ENCODE data around the gene POLR2E.

Gene POLR2E

DNA sequence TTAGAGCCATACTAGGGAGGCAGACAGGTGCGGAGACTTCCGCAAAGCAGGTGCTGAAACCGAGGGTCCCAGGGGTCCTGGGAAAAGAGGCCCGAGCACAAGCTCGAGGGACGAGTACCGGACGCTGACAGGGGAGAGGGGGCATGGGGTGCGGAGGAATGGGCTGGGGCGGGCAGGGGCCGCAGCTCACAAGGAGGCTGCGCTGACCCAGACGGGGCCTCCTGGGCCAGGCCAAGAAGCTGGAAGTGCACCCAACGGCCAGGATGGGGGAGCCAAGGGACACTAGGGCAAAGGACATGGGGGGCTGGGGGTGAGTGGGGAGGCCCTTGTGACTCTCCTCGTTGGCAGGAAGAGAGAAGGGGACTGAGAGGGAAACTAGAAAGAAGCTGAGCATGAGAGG, 1.8 kb downstream of the POLR2E start:
- no peak for DNase-seq

DNA sequence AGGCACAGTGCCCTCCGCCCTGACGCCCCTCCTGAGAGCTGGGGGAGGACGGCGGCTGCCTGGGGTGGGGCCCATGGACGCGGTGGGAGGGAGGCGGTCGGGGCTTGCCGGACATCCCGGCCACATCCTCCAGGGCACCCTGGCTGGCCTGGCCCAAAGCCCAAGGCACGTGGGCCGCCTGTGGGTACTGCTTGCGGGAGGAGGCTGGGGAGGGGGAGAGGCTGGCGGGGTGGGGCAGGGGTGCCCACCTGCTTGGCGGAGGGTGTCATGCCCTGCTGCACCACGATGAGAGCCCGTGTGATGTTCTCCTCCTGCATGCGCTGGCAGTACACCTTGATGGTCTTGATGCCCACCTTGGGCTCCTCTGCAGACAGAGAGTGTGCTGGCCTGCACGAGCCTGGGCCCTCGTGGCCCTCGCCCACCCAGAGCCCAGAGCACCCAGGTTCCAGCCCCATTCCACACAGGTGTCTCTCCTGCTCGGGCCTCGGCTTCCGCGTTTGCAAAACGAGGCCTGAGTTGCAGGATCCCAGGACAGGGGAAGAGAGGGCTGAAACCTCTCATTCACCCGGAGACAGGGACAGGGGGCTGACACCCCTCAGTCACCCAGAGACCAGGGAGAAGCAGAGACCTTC, 3.5 kb downstream of the POLR2E start:
- no peak for DNase-seq

DNA sequence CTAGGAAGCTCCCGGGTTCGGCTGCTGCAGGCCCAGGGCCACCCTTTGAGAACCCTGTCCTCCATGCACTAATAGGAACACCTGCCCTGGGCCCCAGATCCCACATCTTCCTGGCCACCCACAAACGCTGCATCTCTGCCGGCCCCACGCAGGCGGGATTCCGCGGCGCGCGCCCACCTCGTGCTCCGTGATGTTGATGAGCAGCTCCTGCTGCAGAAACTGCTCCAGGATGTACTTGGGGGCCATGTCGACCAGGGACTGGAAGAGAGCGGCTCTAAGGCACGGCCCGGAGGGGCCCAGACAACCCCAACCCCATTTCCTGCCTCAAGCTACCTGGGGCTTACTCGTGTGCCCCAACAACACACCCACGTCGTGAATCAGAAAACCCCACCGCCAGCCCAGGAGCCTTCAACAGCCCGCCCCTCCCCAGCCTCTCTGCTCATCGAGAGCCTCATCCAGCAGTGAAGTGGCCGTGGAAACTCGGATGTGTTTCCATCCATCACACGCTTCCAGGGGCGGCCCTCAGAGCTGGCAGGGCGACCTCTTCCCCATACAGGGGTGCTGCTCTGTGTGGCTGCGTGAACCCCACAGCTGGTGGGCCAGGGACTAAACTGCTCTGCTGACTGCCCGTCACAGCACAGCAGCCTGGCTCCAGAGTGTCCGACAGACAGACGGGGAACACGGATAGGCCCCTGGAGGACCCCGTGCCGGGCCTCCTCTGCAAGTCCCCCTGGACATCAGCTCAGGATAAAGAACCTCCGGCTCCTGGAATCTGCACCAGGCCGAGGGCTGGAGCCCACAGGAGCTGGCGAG, 4.2 kb downstream of the POLR2E start:
- DNase-seq = peak; percentile 16

GRCh38 chr19:1089891-1090290, 5.3 kb downstream of the POLR2E start:
- peak; percentile 6 for DNase-seq

- no peak for DNase-seq
These were observed 5.9 kb downstream of the POLR2E start for GRCh38 chr19:1089126-1089771.

DNA sequence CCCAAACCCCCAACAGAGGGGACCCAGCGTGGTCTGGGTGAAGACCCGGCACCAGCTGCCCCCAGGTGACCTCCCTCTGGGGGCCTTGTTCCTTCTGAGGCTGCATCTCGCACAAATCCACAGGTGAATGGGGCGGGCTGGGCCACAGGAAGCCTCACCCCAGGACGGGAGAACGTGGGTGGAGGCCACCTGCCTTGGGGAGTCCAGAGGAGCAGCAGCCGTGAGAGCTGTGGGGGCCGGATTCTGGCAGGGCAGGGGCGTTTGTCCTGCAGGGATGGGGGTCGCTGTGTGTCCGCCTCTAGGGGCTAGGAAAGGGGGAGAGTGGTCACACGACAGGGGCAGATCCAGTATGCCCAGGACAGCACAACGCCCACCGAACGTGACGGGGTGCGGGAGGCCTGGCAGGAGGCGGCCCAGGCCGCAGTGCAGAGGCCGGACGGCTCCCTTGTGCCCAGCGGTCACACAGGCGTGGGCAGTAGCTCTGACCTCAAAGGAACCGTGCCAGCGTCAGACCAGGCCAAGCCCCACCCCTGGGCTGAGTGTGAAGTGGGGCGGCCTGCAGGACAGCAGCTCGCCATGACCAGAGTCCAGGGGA, 6.7 kb downstream of the POLR2E start:
- DNase-seq = no peak

DNA sequence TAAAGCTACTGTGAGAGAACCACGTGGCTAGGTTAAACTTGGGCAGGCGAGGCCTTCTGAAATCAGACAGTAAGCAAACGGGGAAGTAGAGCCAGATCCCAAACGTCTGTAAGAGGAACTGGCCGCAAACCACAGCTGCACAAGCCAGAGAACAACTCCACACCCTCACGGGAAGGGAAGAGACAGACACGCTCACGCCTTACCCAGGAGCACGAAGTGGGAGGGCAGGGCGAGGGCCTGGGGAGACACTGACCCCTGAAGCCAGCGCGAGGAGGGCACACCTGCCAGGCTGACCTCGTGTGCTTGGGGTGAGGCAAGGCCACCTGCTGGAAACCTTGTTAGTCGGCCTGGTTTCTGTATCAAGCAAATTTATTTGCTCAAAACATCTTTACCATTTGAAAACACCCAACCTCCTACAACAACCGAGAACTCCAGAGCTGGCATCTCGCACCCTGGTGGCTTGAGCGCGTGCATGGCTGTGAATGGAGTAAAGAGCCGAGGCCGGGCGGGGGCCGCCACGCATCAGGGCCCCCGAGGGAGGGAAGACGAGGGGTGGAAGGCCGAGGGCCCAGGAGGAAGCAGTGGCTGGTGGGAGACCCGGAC, 7.3 kb downstream of the POLR2E start:
- peak; percentile 28 for DNase-seq

- DNase-seq = no peak
These were observed 8.6 kb downstream of the POLR2E start for GRCh38 chr19:1086613-1087012.

DNA sequence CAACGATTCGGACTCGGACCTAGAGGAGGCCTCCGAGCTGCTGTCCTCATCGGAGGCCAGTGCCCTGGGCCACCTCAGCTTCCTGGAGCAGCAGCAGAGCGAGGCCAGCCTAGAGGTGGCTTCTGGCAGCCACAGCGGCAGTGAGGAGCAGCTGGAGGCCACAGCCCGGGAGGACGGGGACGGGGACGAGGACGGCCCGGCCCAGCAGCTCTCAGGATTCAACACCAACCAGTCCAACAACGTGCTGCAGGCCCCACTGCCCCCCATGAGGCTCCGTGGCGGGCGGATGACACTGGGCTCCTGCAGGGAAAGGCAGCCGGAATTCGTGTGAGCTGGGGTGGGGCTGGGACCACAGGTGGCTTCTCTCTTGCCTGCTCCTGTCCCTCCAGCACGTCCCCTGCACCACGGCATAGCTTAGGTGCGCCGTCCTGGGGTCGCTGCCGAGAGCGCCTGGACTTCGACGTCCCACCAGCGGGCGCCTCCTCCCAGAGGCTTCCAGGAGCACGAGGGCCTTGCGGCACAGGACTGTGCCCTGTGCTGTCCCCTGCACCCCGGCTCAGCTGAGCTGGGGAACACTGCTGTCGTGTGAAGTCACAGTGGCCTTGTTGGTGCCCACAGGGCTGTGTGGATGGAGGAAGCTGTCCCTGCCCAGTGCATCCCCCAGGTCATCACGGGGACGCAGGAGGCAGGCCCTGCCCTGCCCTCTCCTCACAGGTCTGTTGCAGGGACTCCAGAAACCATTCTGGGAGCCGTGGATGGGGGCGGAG, 9.3 kb downstream of the POLR2E start:
- DNase-seq = no peak

DNA sequence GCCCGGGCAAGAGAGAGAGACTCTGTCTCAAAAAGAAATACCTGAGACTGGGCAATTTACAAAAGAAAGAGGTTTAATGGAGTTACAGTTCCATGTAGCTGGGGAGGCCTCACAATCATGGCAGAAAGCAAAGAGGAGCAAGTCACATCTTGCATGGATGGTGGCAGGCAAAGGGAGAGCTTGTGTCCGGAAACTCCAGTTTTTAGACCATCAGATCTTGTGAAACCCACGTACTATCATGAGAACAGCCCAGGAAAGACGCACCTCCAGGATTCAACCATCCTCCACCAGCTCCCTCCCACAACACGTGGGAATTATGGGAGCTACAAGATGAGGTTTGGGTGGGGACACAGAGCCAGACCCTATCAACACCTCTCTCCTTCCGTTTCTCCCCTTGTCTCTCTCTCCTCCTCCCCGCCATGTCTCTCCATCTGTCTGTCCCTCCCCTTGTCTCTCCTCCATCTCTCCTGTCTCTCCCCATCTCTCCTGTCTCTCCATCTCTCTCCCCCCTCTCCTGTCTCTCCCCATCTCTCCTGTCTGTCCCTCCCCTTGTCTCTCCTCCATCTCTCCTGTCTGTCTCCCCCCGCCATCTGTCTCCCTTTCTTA, 10.0 kb downstream of the POLR2E start:
- no peak for DNase-seq

DNA sequence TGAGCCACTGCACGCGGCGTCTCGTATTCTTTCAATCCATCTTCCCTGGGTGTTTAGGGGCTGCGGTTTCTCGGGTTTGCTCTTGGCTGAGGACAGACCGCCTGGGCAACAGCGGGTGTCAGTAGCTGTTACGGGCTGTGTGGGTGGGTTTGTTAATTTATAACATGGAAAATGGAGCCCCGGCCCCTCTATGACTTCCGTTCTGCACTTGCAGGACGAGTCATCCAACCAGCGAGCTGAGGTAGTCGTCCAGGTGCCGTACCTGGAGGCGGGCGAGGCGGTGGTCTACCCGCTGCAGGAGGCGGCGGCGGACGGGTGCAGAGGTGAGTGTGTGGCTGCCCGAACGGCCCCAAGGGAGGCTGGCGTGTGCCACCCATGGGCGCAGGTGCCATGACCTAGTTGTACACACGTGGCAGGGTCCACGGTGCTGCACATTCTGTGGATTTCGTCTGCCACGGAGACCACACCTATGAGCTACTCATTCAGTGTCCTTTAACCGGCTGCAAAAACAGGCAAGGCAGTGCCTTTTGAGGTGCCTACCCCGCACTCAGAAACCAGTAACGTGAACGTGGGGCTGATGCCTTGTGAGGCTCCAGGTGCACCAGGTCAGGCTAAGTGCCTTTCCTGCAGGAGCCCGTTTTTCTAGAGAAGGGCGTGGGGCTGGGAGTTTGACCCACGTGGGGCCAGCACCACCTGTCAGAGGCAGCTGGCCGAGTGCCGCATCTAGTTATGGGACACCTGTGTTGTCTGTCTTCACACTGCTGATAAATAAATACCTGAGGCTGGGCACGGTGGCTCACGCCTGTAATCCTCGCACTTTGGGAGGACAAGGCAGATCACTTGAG, 10.9 kb downstream of the POLR2E start:
- DNase-seq = peak; percentile 43

DNA sequence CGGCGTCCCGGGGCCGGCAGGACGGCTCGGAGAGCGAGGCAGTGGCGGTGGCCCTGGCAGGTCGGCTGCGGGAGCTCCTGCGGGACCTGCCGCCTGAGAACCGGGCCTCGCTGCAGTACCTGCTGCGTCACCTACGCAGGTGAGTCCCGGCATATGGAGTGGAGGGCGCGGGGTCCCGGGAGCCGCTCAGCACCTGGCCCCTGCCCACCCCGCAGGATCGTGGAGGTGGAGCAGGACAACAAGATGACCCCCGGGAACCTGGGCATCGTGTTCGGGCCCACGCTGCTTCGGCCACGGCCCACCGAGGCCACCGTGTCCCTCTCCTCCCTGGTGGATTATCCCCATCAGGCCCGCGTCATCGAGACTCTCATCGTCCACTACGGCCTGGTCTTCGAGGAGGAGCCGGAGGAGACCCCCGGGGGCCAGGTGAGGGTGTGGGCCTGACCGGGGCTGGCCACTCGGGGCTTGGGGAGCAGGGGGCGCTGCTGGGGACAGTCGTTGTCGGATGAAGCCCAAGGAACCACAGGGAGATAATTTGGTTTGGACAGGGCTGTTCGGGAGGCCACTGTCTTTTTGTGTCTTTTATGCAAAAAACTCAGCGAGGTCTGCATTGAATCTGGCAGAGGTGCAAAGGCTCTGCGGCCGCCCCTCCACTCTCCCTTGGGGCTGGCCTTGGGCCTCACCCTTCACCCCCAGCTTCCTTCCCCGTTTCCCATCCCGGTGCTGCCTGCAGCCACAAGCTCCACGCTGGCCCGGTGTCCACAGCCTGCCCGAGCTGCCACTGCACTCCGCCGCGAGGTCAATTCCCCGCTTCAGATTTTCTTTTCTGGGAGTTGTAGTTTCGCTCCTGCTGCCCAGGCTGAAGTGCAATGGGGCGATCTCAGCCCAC, 12.0 kb downstream of the POLR2E start:
- DNase-seq = no peak

DNA sequence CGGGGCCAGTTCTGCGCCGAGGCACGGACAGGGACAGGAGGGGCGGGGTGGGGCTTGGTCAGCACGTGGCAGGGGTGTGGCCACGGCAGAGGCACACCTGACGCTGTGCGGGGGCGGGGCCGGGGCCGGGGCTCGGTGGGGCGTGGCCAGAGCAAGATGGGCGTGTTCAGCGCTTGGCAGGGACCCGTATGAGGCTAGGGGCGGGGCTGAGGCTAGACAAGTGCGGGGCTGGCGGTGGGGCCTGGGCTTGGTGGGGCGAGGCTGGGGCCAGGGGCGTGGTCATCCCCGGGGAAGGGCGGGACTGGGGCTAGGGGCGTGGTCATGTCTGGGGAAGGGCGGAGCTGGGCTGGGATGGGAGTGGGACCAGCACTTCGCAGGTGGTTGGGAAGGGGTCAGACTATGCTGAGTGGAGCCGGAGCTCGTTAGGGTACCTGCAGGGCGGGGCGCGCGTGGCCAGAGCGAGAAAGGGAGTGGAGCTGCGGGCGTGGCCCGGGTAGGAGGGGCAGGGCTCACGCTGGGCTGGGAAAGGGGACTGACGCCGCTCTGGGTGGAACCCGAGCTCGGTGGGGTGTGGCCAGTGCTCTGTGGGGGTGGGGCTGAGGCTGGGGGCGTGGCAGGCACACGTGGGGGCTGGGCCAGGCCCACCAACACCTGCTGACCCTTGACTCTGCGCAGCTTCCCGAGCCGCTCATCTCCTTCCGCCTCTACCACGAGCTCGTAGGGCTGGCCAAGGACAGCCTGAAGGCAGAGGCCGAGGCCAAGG, 12.8 kb downstream of the POLR2E start:
- DNase-seq = peak; percentile 72

DNA sequence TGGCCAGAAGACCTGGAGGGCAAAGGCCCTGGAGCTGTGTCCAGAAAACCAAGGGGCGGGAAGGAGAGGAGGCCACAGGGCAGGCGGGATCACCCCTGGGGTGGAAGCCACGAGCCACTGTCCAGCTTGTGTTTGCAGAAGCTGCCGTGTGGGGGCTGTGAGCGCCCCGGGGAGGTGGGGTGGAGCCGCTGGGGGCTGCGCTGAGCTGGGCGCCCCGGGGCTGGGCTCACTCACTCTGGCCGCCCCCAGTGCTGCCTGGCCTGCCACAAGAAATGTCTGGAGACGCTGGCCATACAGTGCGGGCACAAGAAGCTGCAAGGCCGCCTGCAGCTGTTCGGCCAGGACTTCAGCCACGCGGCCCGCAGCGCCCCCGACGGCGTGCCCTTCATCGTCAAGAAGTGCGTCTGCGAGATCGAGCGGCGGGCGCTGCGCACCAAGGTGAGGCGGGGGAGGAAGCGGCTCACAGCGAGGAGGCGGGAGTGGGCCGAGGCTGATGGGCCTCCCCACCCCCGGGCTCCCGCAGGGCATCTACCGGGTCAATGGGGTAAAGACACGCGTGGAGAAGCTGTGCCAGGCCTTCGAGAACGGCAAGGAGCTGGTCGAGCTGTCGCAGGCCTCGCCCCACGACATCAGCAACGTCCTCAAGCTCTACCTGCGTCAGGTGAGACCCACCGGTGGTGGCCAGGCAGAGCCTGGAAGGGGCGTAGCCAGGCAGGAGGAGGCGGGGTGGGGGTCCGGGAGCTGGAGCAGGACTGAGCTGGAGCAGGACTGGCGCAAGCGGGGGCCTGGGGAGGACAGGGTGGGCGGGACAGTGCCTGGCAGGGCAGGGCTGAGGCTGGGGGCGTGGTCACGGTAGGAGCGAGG, 13.6 kb downstream of the POLR2E start:
- DNase-seq = no peak

DNA sequence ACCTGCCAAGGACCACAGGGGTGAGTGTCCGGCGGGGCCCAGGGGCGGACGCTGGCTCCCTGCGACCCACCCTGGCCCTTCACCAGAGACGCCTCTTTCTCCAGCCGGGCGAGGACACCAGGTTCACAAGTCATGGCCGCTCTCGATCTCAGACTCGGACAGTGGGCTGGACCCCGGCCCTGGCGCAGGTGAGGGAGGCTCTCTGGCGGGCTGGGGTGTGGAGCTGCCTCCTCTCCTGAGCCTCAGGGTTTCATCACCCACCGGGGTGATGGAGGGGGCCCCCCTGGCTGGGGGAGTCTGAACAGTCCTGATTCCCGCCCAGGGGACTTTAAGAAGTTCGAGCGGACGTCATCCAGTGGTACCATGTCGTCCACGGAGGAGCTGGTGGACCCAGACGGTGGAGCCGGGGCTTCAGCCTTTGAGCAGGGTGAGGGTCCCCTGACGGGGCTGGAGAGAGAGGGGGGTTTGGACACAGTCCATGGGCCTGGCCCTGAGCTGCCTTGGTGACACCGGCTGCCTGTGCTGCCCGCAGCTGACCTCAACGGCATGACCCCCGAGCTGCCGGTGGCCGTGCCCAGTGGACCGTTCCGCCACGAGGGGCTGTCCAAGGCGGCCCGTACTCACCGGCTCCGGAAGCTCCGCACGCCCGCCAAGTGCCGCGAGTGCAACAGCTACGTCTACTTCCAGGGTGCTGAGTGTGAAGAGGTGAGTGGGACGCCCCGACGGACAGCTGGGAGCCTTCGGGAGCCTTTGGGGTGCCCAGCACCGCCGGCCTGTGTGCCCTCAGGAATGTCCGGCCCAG, 14.6 kb downstream of the POLR2E start:
- no peak for DNase-seq

DNA sequence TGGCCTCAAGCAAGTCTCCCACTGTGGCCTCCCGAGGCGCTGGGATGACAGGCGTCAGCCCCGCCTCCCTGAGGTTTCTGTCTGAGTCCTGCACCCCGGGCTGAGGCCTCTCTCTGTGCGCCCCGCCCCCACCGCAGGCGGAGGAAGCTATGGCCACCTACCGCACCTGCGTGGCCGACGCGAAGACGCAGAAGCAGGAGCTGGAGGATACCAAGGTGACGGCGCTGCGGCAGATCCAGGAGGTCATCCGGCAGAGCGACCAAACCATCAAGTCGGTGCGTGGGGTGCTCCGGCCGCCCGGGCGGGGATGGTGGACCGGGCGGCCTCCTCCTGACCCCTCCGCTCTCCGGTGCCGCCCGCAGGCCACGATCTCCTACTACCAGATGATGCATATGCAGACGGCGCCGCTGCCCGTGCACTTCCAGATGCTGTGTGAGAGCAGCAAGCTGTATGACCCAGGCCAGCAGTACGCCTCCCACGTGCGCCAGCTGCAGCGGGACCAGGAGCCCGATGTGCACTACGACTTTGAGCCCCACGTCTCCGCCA, 15.5 kb downstream of the POLR2E start:
- peak; percentile 76 for DNase-seq

GRCh38 chr19:1076951-1077350, 18.2 kb downstream of the POLR2E start:
- peak; percentile 94 for DNase-seq

Measured in activated naive CD4-positive, alpha-beta T cell treated with Interleukin-2 at 50 U/mL for 16 hours (primary cell).